Activated CD4-positive, alpha-beta T cell treated with anti-CD3 and anti-CD28 coated beads, Interleukin-2, Interleukin-4, amounts not matched to agents 100 ng/mL and 50 ng/mL, durations not matched to agents 16 hours and 8 hours (primary cell): ENCODE measurements around the gene RBM19.

ENCODE experiments used
- DNase-seq: peaks from one replicate; pipeline ENCODE4 v3.0.0-alpha.2; 2020; ENCODE audit warnings: low spot score

RBM19 gene

GRCh38 chr12:113857371-113857770, 108.8 kb downstream of the RBM19 start:
- no peak for DNase-seq

DNA sequence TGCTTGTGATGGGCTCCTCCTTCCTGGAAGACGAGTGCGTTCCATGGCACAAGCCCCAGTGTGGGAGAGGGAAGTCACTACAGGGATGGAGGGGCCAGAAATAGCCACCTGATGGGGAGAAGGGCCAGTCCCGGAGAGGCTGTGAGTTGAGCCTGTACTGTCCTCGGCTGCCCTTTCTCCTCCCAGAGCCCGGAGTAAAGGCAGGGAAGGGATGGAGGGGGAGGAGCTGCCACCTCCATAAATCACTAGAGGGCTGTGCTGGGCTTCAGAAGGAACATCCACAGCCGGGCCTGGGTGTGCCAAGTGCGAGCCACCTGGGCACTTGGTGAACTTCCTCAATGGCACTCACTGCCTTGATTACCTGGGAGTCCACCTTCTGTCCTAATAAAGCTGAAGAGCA, 110.1 kb downstream of the RBM19 start:
- no peak for DNase-seq

- DNase-seq: no peak
These were observed 111.6 kb downstream of the RBM19 start for GRCh38 chr12:113854385-113855142.

DNA sequence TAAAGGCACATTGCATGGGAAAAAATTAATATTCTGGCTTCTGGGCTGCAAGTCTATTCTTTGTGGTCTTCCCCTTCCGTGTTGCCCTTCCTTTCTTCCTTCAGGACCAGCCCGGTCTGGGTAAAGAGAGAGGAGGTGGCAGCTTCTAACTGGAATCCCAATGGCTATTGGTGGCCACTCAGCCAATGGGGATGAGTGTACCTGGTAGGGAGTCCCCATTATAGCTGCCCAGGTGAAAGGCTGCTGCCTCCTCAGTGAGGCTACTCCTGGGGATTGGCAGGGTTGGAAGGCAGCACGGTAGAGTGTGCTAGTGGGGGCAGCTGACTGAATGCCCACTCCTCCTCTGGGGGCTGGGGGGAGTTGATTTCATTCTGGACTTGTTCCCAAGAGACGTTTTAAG, 112.6 kb downstream of the RBM19 start:
- DNase-seq: no peak

DNA sequence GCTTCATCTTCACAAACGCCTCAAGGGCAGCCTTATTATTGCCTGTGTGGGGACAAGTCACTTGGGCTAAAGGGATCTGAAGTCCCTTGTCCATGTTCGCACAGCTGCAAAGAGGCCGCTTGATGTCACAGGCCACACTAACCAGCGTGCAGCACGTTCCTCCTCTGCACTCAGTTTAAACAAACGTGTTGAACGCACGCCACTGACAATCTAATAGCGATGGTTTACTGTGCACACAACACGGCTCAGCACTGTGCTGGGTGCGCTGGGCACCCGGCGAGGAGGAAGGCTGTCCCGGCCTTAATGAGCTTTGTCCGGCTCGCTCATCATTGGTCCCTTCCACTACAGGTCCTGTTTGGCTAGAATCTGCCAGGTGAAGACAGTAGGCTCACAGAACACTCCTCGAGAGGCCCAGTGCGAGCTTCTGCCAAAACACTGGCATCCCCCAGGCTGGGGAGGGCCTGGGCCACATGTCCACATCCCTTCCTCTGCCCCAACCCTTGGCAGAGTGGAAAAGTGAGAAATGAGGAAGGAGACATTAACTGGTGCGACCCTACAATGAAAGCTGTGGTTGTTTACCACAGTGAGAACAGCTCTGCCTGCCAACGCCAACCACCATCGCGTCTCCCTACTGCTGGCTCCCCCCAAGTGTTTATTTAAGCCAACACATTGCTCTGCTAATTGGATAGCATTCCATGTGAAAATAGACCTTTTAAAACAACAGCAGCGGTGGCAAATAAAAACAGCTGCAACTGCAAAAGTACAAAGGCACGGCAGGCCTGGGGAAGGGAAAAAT, 113.2 kb downstream of the RBM19 start:
- DNase-seq: no peak

DNA sequence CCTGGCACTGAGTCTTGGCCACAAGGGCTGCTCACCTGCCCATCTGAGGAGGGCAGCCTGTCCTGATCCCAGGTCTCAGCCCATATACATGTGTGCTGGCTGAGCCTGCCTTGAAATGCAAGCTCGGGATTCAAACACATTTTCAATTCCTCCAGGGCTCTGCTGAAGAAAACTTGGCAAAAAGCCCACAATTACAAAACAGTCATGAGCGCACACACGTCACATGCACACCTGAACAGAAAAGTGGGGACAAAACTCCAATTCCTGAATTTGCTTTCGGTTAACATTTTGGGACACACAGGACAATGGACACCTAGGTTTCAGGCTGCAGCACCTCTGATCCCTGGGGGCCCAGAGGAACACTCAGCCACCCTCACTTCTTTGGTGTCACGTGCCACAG, 113.9 kb downstream of the RBM19 start:
- no peak for DNase-seq

GRCh38 chr12:113850309-113851056, 115.6 kb downstream of the RBM19 start:
- no peak for DNase-seq

DNA sequence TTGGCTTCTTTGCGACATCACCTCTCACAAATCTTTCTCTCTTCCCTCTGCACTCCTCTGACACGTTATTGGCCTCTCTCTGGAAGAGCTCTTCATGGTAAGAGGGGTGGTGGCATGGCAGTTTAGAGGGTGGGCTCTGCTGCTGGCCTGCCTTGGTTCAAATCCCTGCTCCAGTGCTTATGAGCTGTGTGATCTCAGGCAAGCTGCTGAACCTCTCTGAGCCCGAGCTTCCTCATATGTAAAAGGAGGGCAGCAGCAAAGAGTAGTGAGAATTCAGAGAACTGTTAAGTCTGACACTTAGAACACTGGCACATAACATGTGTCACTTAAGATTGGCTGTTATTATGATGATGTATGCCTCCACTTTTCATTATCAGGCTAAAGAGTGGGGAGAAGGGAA, 118.3 kb downstream of the RBM19 start:
- no peak for DNase-seq

DNA sequence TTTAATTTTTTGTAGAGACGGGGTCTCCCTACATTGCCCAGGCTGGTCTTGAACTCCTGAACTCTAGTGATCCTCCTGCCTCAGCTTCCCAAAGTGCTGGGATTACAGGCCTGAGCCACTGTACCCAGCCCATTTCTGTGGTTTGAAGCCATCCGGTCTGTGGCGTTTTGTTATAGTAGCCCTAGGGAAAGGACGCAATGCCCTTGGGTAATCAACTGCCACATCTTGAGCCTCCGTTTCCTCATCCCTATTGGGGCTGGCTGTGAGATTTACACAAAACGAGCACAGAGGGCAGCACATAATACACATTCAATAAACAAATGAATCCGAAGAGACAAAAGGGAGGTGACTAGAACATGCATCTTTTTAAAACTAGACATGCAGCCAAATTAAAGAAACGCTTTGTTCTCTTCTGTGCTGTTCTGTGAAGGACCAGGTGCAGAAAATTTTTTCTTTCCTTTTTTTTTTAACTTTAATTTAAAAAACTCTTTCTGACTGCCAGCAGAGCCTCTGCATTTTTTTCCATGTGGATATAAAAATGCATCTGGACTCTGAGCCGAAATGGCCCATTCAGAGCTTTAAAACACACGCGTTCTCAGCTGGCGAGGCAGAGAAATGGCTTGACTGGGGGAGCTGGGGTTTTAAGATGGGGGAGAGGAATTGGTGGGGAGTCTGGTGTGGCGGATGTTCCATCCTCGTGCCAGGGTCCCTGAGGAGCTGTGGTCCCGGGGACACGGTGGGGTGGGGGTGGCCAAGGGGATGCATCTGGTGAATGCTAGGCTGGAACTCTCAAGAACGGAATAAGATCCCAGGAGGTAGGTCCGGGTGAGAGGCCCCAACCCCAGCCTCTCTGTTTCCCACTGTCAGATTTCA, 119.0 kb downstream of the RBM19 start:
- DNase-seq: no peak

- no peak for DNase-seq
These were observed 120.0 kb downstream of the RBM19 start for GRCh38 chr12:113845900-113846674.

- DNase-seq: no peak
These were observed 121.5 kb downstream of the RBM19 start for GRCh38 chr12:113844495-113845210.

- DNase-seq: no peak
These were observed 123.4 kb downstream of the RBM19 start for GRCh38 chr12:113842699-113843098.

- DNase-seq: no peak
These were observed 124.3 kb downstream of the RBM19 start for GRCh38 chr12:113841786-113842185.

GRCh38 chr12:113840401-113841042, 125.6 kb downstream of the RBM19 start:
- DNase-seq: no peak

- no peak for DNase-seq
These were observed 127.2 kb downstream of the RBM19 start for GRCh38 chr12:113838896-113839295.

- DNase-seq: no peak
These were observed 128.4 kb downstream of the RBM19 start for GRCh38 chr12:113837528-113838296.

- no peak for DNase-seq
These were observed 129.0 kb downstream of the RBM19 start for GRCh38 chr12:113837084-113837483.

GRCh38 chr12:113835896-113836295, 130.2 kb downstream of the RBM19 start:
- no peak for DNase-seq

GRCh38 chr12:113835433-113835832, 130.7 kb downstream of the RBM19 start:
- no peak for DNase-seq
